GM20000 (cell line): ENCODE measurements around the gene ZFAND2B.

Source experiments
- DNase-seq: peaks from one replicate; pipeline ENCODE4 v3.0.0; 2012; ENCODE audit warnings: low spot score
- CTCF ChIP-seq: IDR thresholded peaks from 2 replicates; pipeline ENCODE4 v1.5.1; 2012; ENCODE audit warnings: mild to moderate bottlenecking, control low read depth; ENCODE audit errors: extremely low read depth, missing control alignments

ZFAND2B gene

DNA sequence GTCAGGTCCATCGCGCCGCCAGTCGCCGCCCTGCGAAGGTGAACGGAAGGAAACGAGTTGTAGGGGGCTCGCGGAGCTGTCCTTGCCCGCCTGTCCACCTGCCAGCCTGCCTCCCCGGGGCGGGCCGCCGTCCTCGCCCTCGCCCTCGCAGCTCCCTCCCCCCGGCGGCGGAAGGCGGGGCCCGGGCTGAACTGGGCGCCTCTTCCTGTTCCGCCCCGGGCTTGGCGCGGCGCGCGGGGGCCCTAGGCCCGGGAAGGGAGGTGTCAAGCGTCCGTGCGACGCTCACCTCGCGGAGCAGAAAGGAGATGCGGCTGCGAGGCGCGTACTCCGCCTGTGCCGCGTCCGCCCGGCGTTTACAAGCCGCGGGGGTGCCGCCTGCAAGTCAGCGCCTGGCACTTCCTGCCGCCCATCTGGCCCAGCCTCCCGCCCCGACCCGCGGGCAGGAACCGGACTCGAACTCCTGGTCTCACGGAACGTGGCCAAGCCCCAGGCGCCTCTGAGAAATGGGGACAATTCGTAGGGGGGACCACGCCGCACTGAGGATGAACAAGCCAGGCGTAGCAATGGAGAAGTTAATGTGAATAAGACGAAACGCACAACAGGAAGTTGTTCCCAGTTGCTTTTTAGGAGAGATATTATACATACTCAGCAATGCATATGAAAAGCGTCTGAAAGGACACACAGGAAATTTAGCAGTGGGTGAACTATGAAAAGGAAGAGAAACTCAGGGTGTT is 29.6 kb upstream of the ZFAND2B start, which contains the start of gene CNPPD1:
Gene CNPPD1, minus strand, starts transcription at position 108 of the 734 bp plus-strand sequence. Its CDS starts 97 bp downstream, at position 11.
- DNase-seq, result peak; percentile 95
- TF ChIP-seq CTCF, result no peak

DNA sequence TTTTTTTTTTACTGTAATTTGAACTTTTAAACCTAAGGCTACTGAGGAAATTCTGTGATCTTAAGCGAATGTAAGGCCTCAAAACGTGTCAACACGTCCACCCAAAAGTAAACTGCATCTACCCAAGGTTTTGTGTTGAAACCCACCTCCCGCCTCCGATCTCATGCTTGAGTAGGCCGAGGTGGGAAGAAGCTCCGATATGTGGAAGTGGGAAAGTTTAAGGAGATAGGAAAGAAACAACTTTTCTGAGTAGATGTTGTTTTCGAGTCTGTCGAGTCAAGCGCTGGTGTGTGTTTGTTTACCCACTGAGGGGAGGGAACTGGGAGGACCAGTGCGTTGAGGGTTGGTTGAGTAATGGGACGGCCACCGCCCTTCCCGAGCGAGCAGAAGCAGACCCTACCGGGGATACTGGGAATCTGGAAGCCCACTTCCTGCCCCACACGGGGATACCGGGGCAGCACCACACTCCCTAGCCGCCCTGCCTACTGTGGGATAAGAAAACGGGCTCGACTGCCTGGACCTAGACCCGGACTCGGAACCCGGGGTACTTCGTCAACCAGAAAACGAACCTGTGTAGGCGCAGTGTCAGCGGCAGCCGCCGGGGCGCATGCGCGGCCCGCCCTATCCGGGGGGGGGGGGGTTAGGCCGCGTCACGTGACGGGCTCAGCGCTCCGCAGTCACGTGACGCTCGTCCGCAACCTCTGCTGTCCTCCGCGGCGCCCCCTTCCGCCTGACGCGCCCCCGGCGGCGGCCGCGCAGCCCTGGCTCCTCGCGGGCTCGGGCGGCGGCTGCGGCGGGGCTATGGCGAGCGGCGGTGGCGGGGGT is 28.8 kb upstream of the ZFAND2B start, which contains the start of gene RETREG2:
Gene RETREG2, plus strand, starts transcription at position 724 of the 825 bp plus-strand sequence. Its CDS starts 78 bp downstream, at position 802.
- TF ChIP-seq CTCF, result peak; percentile 53
- peak; percentile 99 for DNase-seq

GRCh38 chr2:219178377-219179175 is 28.0 kb upstream of the ZFAND2B start:
- DNase-seq, result peak; percentile 56
- no peak for TF ChIP-seq CTCF

GRCh38 chr2:219179601-219180465 is 26.7 kb upstream of the ZFAND2B start:
- DNase-seq, result no peak
- no peak for TF ChIP-seq CTCF

GRCh38 chr2:219180961-219181360 is 25.6 kb upstream of the ZFAND2B start:
- TF ChIP-seq CTCF, result no peak
- DNase-seq, result no peak

DNA sequence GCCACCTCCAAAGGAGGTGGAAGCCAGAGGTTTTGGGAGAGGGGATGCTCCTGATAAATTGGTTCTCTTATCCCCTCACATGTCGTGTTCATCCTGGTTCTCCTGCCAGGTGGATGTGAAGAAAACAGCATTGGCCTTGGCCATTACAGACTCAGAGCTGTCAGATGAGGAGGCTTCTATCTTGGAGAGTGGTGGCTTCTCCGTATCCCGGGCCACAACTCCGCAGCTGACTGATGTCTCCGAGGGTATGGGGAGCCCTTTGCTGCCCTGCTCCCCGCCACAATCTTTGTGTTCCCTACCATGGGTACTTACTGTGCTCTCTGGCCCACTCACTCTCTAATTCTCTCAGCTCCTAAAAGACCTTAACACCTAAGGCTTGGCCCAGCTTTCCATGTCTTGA is 25.1 kb upstream of the ZFAND2B start:
- no peak for TF ChIP-seq CTCF
- no peak for DNase-seq
